Endothelial cell of umbilical vein (primary cell): ENCODE results near the gene TBC1D17. TPM values are rescaled to one million over a fixed set of nuclear protein-coding genes. Genes with fewer than 3 reads are reported as not detected.
A peak's percentile ranks its signal among the peaks of the same experiment; 100 is the strongest.

Experiments used
- BruUV-seq: library from RNA; stranded (reverse); fragments of 400-500 nt; replicated peaks from 2 replicates; lab custom pipeline; 2021; lab: Mats Ljungman, UMichigan
- CTCF ChIA-PET: fragments of 300-600, 350-600 bp; sonication (Branson Sonifier 250); formaldehyde crosslinking; loops from one replicate; lab custom pipeline; 2021; ENCODE audit warnings: antibody characterized with exemption, inconsistent platforms; lab: Charles Lee
- POLR2A ChIA-PET: fragments of 300-600, 350-600 bp; sonication (Branson Sonifier 250); formaldehyde crosslinking; loops from one replicate; lab custom pipeline; 2021; ENCODE audit warnings: antibody characterized with exemption, inconsistent platforms; lab: Charles Lee
- DNase-seq: peaks from one replicate; pipeline ENCODE4 v3.0.0-alpha.2; 2011; ENCODE audit warnings: low read depth, low spot score
- FAIRE-seq: peaks from 2 replicates; lab custom pipeline; 2011; peaks lifted over from hg19 to GRCh38; lab: Jason Lieb, UNC
- H2AFZ ChIP-seq: 2 replicates; pipeline ENCODE4 v1.6.0; 2012; ENCODE audit warnings: low read depth, low read length, control low read depth, inconsistent platforms
- H3K27ac ChIP-seq: 2 replicates; pipeline ENCODE4 v1.5.1; 2011; ENCODE audit warnings: low read depth, mild to moderate bottlenecking, control low read depth, low read length, moderate library complexity; ENCODE audit not compliant: insufficient read depth
- H3K27me3 ChIP-seq, 2 experiments: 2 replicates each; pipeline versions ENCODE4 v1.6.0 to v1.6.1; 2011; ENCODE audit warnings: low read length in 2 of 2, mixed read lengths in 1 of 2; ENCODE audit not compliant: control insufficient read depth in 2 of 2, insufficient read depth in 2 of 2
- H3K36me3 ChIP-seq, 2 experiments: 2 replicates in 1 of 2; 3 replicates in 1 of 2; pipeline ENCODE4 v1.5.1; 2011; ENCODE audit warnings: low read length in 2 of 2, mild to moderate bottlenecking in 1 of 2, moderate library complexity in 1 of 2; ENCODE audit not compliant: control insufficient read depth in 2 of 2, insufficient read depth in 2 of 2; ENCODE audit errors: extremely low read depth in 1 of 2
- H3K4me1 ChIP-seq: 3 replicates; pipeline ENCODE4 v1.5.1; 2011; ENCODE audit warnings: mild to moderate bottlenecking, low read length; ENCODE audit not compliant: control insufficient read depth, insufficient read depth; ENCODE audit errors: extremely low read depth
- H3K4me2 ChIP-seq: 2 replicates; pipeline ENCODE4 v1.6.1; 2011; ENCODE audit warnings: low read length, control low read depth, mixed read lengths; ENCODE audit not compliant: insufficient read depth
- H3K4me3 ChIP-seq, 3 experiments: fragments of 200-600 bp in 1 of 3; sonication (generic), shearing (Covaris generic) in 1 of 3; replicated peaks in 1 of 3; 2 replicates each; pipeline ENCODE4 v1.5.1; 2011 to 2016; ENCODE audit warnings: control low read depth in 3 of 3, low read length in 3 of 3, mild to moderate bottlenecking in 2 of 3, inconsistent platforms in 1 of 3, low read depth in 1 of 3, moderate library complexity in 1 of 3; ENCODE audit not compliant: insufficient read depth in 1 of 3
- H3K79me2 ChIP-seq: 2 replicates; pipeline ENCODE4 v1.6.0; 2012; ENCODE audit warnings: low read length, inconsistent platforms; ENCODE audit not compliant: control insufficient read depth, insufficient read depth
- H3K9ac ChIP-seq: replicated peaks from 2 replicates; pipeline ENCODE3; 2011; ENCODE audit warnings: low read length, control low read depth; ENCODE audit not compliant: insufficient read depth; ENCODE audit errors: extremely low read depth
- H3K9me1 ChIP-seq: replicated peaks from 3 replicates; pipeline ENCODE4 v1.6.0; 2011; ENCODE audit warnings: mild to moderate bottlenecking, low read length; ENCODE audit not compliant: control insufficient read depth, insufficient read depth; ENCODE audit errors: extremely low read depth
- H3K9me3 ChIP-seq: replicated peaks from 2 replicates; pipeline ENCODE4 v1.5.1; 2012; ENCODE audit warnings: low read length, inconsistent platforms; ENCODE audit not compliant: control insufficient read depth, insufficient read depth
- H4K20me1 ChIP-seq: replicated peaks from 2 replicates; pipeline ENCODE3; 2011; ENCODE audit warnings: mild to moderate bottlenecking, low read length; ENCODE audit not compliant: control insufficient read depth, insufficient read depth; ENCODE audit errors: extremely low read depth
- EZH2 ChIP-seq: IDR thresholded peaks from 2 replicates; pipeline ENCODE4 v1.6.1; 2012; ENCODE audit warnings: borderline replicate concordance, low read depth, mild to moderate bottlenecking, moderate library complexity, low read length, inconsistent platforms; ENCODE audit not compliant: severe bottlenecking
- FOS ChIP-seq: IDR thresholded peaks from 2 replicates; pipeline ENCODE4 v1.6.1; 2011; ENCODE audit warnings: mild to moderate bottlenecking, low read length, moderate library complexity, borderline replicate concordance; ENCODE audit not compliant: insufficient read depth
- GATA2 ChIP-seq: IDR thresholded peaks from 2 replicates; pipeline ENCODE4 v1.7.0; 2011; ENCODE audit warnings: low read depth, mild to moderate bottlenecking, moderate library complexity, mixed read lengths, low read length; ENCODE audit not compliant: insufficient read length, insufficient read depth
- JUN ChIP-seq: IDR thresholded peaks from 2 replicates; pipeline ENCODE4 v1.6.1; 2011; ENCODE audit warnings: borderline replicate concordance, low read depth; ENCODE audit not compliant: insufficient read length, insufficient read depth
- MYC ChIP-seq: IDR thresholded peaks from one replicate; pipeline ENCODE4 v1.6.1; 2011; ENCODE audit warnings: mild to moderate bottlenecking, low read depth, low read length
- POLR2A ChIP-seq: IDR thresholded peaks from 2 replicates; pipeline ENCODE4 v1.6.1; 2012; ENCODE audit warnings: low read depth, mild to moderate bottlenecking, control low read depth, low read length
- POLR2AphosphoS5 ChIP-seq: IDR thresholded peaks from 2 replicates; pipeline ENCODE4 v1.6.1; 2012; ENCODE audit warnings: low read depth, mild to moderate bottlenecking, control low read depth, low read length, moderate library complexity; ENCODE audit not compliant: insufficient read depth
- dilution Hi-C: fragments of 300-500 bp; cut with MboI; formaldehyde crosslinking; loops from one replicate; pipeline ENCODE4 v1.15.0; 2019; ENCODE audit warnings: low sequenced_read_pairs; ENCODE audit not compliant: extremely low pct_ligation_motif_present
- intact Hi-C: fragments of 100-400 bp; cut with micrococcal nuclease; formaldehyde crosslinking; loops from one replicate; pipeline ENCODE4 v1.10.0; 2022
- polyA plus RNA-seq, 4 experiments: library from polyadenylated mRNA; depleted of rRNA in 3 of 4; stranded (reverse) in 3 of 4; unstranded in 1 of 4; fragments of >200 nt; gene quantifications; 2 replicates each; pipeline versions ENCODE4 v1.2.1 to v1.2.3, GENCODE V29; 2011 to 2012; ENCODE audit warnings: missing spikeins in 1 of 4
- total RNA-seq: library from RNA; stranded (reverse); gene quantifications from 2 replicates; pipeline ENCODE4 v1.2.3, GENCODE V29; 2021
- TF ChIP-seq, protein P1 (sequence below): IDR thresholded peaks from 2 replicates; pipeline ENCODE4 v1.6.1; 2011; ENCODE audit not compliant: insufficient read depth, insufficient read length
- TF ChIP-seq, protein P2 (sequence below), 2 donors: IDR thresholded peaks; 1 replicate in 1 of 2; 2 replicates in 1 of 2; pipeline ENCODE4 v1.5.1; 2011; ENCODE audit warnings: low read length in 2 of 2, mild to moderate bottlenecking in 2 of 2, moderate library complexity in 2 of 2, control low read depth in 1 of 2, inconsistent platforms in 1 of 2, low read depth in 1 of 2; ENCODE audit not compliant: insufficient read depth in 1 of 2; ENCODE audit errors: extremely low read depth in 1 of 2

Gene TBC1D17
- total and polyA plus RNA-seq, 2 donors (not counting 3 experiments of a cell fraction or from before 2014, with no cell fraction given), result 34.2 to 39.3 TPM

- Histone ChIP-seq H3K9me1 (no peaks in the 10 kb centered on the region), H3K9ac (peak within 1 kb of the TSS; percentile 49), H3K27me3 (no peaks in the 10 kb centered on the region), H2AFZ (peak within 1 kb of the TSS; percentile 71), H3K27ac (peak within 1 kb of the TSS; percentile 87), H3K9me3 (no peaks in the 10 kb centered on the region), H3K79me2 (peaks cover 26% of the 10 kb centered on the region), H3K4me3 (peak within 1 kb of the TSS; percentile 70 to 78 (median 78)), H4K20me1 (no peaks in the 10 kb centered on the region), H3K4me2 (peak within 1 kb of the TSS; percentile 91), H3K4me1 (peaks cover 26% of the 10 kb centered on the region), H3K36me3 (peaks cover 13 to 22% of the 10 kb centered on the region in 2 experiments)
- FAIRE-seq, result peak; percentile 88
- peak; percentile 93 for DNase-seq
- ChIA-PET POLR2A (interaction anchor here (0.7 kb wide), 2 partner anchors 10 to 60 kb away, joined by 3 to 5 read pairs; partner anchors contain the start of gene AKT1S1), CTCF (interaction anchor here (1.0 kb wide), 1 partner anchor 10 kb away, joined by 4 read pairs; the partner anchor contains the start of genes AKT1S1 and TBC1D17)
- BruUV-seq, result no TSS peak
- dilution Hi-C loops (no loop called here), intact Hi-C loops (loop anchor here (1.0 to 5.0 kb wide), 5 partner anchors 17 to 275 kb away; partner anchors contain the start of genes FUZ, PRMT1 and PRR12)
- TF ChIP-seq, protein P1, sequence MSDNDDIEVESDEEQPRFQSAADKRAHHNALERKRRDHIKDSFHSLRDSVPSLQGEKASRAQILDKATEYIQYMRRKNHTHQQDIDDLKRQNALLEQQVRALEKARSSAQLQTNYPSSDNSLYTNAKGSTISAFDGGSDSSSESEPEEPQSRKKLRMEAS, result peak; percentile 52
- TF ChIP-seq POLR2A (peak; percentile 89), JUN (no peak), POLR2AphosphoS5 (peak; percentile 88), FOS (peak; percentile 46), EZH2 (no peak), GATA2 (no peak), MYC (no peak)
- TF ChIP-seq, protein P2, sequence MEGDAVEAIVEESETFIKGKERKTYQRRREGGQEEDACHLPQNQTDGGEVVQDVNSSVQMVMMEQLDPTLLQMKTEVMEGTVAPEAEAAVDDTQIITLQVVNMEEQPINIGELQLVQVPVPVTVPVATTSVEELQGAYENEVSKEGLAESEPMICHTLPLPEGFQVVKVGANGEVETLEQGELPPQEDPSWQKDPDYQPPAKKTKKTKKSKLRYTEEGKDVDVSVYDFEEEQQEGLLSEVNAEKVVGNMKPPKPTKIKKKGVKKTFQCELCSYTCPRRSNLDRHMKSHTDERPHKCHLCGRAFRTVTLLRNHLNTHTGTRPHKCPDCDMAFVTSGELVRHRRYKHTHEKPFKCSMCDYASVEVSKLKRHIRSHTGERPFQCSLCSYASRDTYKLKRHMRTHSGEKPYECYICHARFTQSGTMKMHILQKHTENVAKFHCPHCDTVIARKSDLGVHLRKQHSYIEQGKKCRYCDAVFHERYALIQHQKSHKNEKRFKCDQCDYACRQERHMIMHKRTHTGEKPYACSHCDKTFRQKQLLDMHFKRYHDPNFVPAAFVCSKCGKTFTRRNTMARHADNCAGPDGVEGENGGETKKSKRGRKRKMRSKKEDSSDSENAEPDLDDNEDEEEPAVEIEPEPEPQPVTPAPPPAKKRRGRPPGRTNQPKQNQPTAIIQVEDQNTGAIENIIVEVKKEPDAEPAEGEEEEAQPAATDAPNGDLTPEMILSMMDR (IDR thresholded peaks at IDR 0.05; ENCODE audit: extremely low read depth in 1 of 2, insufficient read depth in 1 of 2, low read depth in 1 of 2, low read length in 2 of 2), result no peak
Measured at GRCh38 chr19:49866933-49867782, 10.3 kb upstream of the TBC1D17 start, which contains the start of gene PNKP. TSS of gene PNKP (minus strand) at chr19:49867576. CDS start at chr19:49867204, 372 bp downstream.
